Colonic mucosa (tissue), 4 donors: ENCODE data around the gene PTGFRN. TPM values are rescaled to one million over a fixed set of nuclear protein-coding genes. Genes with fewer than 3 reads are reported as not detected.

Source experiments
- DNase-seq: peaks from one replicate; pipeline ENCODE4 v3.0.0-alpha.2; 2020
- H3K27ac ChIP-seq: fragments of 200-600 bp; one replicate; pipeline ENCODE4 v1.8.0; 2021
- H3K27me3 ChIP-seq: fragments of 200-600 bp; one replicate; pipeline ENCODE4 v1.8.0; 2021
- H3K36me3 ChIP-seq: fragments of 200-600 bp; one replicate; pipeline ENCODE4 v1.8.0; 2021
- H3K4me1 ChIP-seq: fragments of 200-600 bp; one replicate; pipeline ENCODE4 v1.8.0; 2021; ENCODE audit warnings: mild to moderate bottlenecking
- H3K4me3 ChIP-seq: fragments of 200-600 bp; one replicate; pipeline ENCODE4 v1.8.0; 2021
- H3K9ac ChIP-seq, 2 donors: one replicate each; pipeline ENCODE4 v1.7.0; 2013; ENCODE audit warnings: control low read depth in 2 of 2, low read depth in 2 of 2, low read length in 2 of 2
- H3K9me3 ChIP-seq: fragments of 200-600 bp; one replicate; pipeline ENCODE4 v1.8.0; 2021
- CTCF ChIP-seq: fragments of 200-600 bp; IDR thresholded peaks from one replicate; pipeline ENCODE4 v1.8.0; 2022; ENCODE audit warnings: antibody characterized with exemption, mild to moderate bottlenecking
- intact Hi-C: fragments of 100-400 bp; cut with DNase I; formaldehyde crosslinking; loops from one replicate; pipeline ENCODE4 v1.14.1; 2022
- total RNA-seq, 2 donors: library from RNA; stranded (reverse); fragmentation: NEBNext Ultra II Directional in 1 of 2; extraction: Animal tissue kit (Norgen Biotek cat#: 25700) in 1 of 2; gene quantifications; one replicate each; pipeline ENCODE4 v1.2.1, GENCODE V29; 2021
- donor health status: healthy.
- donor health status: DM: no; HTN: no; CAD: no.
- donor health status: DM: no; HTN: no; CAD: no.

Gene PTGFRN
- total RNA-seq, 2 donors from 2014 or later, result 94.9 TPM

- DNase-seq, result no peak
- Histone ChIP-seq H3K4me1 (no peaks in the 10 kb centered on the region), H3K27ac (no peak overlapping the region), H3K9ac (no peak overlapping the region), H3K4me3 (no peak overlapping the region), H3K9me3 (no peaks in the 10 kb centered on the region), H3K36me3 (no peaks in the 10 kb centered on the region), H3K27me3 (no peaks in the 10 kb centered on the region)
- TF ChIP-seq CTCF, result no peak
- intact Hi-C loops, result no loop called here
Observed at GRCh38 chr1:116997636-116998035, 87.9 kb downstream of the PTGFRN start.

- no peak overlapping the region for H3K4me3 ChIP-seq
- H3K36me3 ChIP-seq, result no peaks in the 10 kb centered on the region
- no peaks in the 10 kb centered on the region for H3K27me3 ChIP-seq
- H3K9me3 ChIP-seq, result no peaks in the 10 kb centered on the region
- no peaks in the 10 kb centered on the region for H3K4me1 ChIP-seq
- no peak for TF ChIP-seq CTCF
- H3K27ac ChIP-seq, result no peak overlapping the region
- no peak for DNase-seq
- H3K9ac ChIP-seq, result no peak overlapping the region
- intact Hi-C loops, result no loop called here
Observed at GRCh38 chr1:116999596-116999995, 89.9 kb downstream of the PTGFRN start.

- no peaks in the 10 kb centered on the region for H3K27me3 ChIP-seq
- DNase-seq, result no peak
- no peak overlapping the region for H3K9ac ChIP-seq
- no peak for TF ChIP-seq CTCF
- H3K27ac ChIP-seq, result no peak overlapping the region
- no peaks in the 10 kb centered on the region for H3K36me3 ChIP-seq
- H3K4me3 ChIP-seq, result no peak overlapping the region
- H3K9me3 ChIP-seq, result no peaks in the 10 kb centered on the region
- intact Hi-C loops, result no loop called here
- no peaks in the 10 kb centered on the region for H3K4me1 ChIP-seq
Observed at GRCh38 chr1:117000142-117000541, 90.4 kb downstream of the PTGFRN start.

DNA sequence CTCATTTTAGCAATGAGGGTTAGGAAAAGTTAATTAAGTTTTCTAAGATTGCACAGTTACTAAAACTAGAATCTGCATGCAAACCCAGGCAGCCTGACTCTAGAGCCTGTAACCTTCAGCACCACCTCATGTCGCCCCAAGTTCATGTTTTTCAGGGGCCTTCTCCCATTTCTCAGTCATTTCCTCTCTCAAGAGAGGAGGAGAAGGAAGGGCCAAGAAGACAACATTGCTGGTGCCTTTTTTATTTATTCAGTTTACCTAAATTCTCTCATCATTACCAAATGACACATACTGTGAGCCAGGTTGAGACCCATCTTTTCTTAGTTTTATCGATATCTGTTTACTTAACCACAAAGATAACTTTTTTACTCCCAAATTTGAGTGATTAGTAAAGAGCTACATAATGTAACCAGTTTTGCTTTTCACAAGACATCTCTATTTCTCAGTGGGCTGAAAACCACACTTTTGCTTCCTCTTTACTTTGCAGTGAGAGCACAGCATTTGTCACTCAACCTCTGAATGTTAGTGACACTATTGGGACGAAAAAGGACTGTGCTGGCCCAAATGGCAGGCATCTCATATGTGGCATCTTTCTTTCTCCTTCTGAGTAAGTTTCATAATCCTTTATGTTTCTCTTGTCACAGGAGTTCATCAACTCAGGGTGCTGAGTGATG, 91.7 kb downstream of the PTGFRN start, which contains the start of gene CD101:
CD101 (plus strand) TSS at position 507 of the 674 bp plus-strand sequence; CDS start at position 565, 58 bp downstream.
- no peaks in the 10 kb centered on the region for H3K27me3 ChIP-seq
- H3K4me1 ChIP-seq, result no peaks in the 10 kb centered on the region
- H3K36me3 ChIP-seq, result no peaks in the 10 kb centered on the region
- intact Hi-C loops, result no loop called here
- TF ChIP-seq CTCF, result no peak
- peak within 1 kb of the TSS; percentile 19 for H3K27ac ChIP-seq
- no peaks in the 10 kb centered on the region for H3K9me3 ChIP-seq
- H3K4me3 ChIP-seq, result no peak within 1 kb of the TSS
- no peak for DNase-seq
- H3K9ac ChIP-seq, result peak within 1 kb of the TSS in 1 of 2 donors; percentile 6

DNA sequence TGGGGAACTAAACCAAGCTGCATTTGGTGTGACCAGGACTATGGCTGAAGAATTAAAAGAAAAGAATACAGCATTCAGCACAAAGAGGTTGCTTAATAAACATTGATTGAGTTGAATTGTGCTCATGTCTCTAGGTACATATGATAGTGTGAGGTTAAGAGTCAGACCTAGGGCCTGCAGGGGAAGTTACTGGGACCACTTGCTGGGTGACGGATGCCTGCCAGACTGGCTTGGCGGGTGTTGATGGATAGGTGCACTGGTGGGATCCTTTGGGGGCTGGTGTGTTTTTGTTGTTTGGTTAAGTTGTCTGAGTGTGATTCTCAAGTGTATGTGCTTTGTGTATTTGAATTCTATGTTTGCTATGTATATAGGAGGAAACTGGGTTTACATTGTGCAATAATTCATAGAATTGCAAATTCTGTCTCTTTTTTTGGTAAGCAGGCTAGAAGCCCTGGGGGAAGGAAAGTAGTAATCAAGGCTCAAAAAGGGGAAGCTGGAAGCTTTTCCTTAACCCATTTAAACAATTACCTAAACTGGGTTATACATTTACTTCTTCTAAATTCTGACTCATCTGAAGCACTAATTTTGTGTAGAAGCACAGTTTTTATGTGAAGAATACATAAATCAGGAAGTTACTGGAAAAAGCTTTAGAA, 93.6 kb downstream of the PTGFRN start:
- H3K4me3 ChIP-seq, result no peak overlapping the region
- H3K9me3 ChIP-seq, result no peaks in the 10 kb centered on the region
- DNase-seq, result no peak
- intact Hi-C loops, result no loop called here
- no peaks in the 10 kb centered on the region for H3K36me3 ChIP-seq
- TF ChIP-seq CTCF, result no peak
- H3K4me1 ChIP-seq, result no peaks in the 10 kb centered on the region
- no peak overlapping the region for H3K27ac ChIP-seq
- H3K9ac ChIP-seq, result no peak overlapping the region
- no peaks in the 10 kb centered on the region for H3K27me3 ChIP-seq
